HG03558 (cell line): ENCODE measurements around the gene NYNRIN.
"Not testable (repeated sequence)": the region's sequence is repeated elsewhere in the genome, so short reads cannot be mapped to it uniquely, and the experiment has no call there.

Experiments
- ATAC-seq: cut with Tn5 transposase; IDR thresholded peaks from one replicate; pipeline ENCODE4 v1.9.1; 2021; ENCODE audit warnings: moderate number of reproducible peaks; ENCODE audit not compliant: unreplicated experiment; ENCODE audit errors: extremely low read depth

The NYNRIN gene

GRCh38 chr14:24398653-24399446 is at the start of gene NYNRIN:
NYNRIN (plus strand) TSS chr14:24399003; CDS start chr14:24399247, 244 bp downstream.
- ATAC-seq, result no peak

DNA sequence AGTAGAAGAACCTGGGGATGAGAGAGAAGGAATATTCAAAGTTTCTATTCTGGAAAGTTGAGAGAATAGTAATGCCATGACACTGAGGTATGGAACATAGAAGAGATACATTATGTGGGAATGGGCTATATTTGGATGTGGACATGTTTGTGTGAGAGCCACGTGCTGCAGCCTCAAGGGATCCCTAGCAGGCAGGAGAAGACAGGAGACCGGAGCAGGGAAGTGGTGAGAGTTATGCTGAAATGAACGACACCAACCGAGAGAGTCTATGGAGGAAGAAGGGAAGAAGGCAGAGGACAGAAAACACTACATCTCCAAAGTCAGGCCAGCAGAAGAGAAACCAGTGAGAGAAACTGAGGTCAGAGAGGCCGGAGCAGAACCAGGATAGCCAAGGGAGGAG is 49.1 kb upstream of the NYNRIN start:
- ATAC-seq, result no peak

GRCh38 chr14:24351517-24351916 is 47.3 kb upstream of the NYNRIN start:
- no peak for ATAC-seq

GRCh38 chr14:24353559-24354481 is 45.0 kb upstream of the NYNRIN start:
- ATAC-seq, result no peak

GRCh38 chr14:24354482-24354825 is 44.3 kb upstream of the NYNRIN start:
- not testable (repeated sequence) for ATAC-seq

DNA sequence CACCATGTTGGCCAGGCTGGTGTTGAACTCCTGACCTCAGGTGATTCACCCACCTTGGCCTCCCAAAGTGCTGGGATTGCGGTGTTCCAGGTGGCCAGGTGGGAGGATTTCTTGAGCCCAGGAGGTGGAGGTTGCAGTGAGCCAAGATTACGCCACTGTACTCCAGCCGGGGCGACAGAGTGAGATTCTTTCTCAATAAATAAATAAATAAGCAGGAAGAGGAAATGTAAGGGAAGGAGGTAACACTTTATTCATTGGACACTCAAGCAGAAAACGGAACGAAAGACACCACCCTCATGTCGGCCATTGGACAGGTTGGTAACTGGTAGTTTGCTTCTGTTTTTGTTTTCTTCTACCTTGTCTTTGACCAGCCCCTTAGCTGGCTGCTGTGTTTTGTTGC is 43.8 kb upstream of the NYNRIN start:
- ATAC-seq, result no peak

DNA sequence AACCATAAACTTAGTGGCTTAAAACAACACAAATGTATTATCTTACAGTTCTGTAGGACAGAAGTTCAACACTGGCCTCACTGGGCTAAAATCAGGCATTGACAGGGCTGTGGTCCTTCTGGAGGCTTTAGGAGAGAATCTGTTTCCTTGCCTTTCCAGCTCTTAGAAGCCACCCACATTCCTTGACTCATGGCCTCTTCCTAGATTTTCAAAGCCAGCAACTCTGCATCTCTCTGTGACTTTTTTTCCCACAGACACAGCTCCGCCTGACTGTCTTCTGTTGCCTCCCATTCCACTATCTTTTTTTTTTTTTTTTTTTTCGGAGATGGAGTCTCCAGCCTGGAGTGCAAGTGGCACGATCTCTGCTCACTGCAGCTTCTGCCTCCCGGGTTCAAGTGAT is 42.6 kb upstream of the NYNRIN start:
- ATAC-seq, result no peak

DNA sequence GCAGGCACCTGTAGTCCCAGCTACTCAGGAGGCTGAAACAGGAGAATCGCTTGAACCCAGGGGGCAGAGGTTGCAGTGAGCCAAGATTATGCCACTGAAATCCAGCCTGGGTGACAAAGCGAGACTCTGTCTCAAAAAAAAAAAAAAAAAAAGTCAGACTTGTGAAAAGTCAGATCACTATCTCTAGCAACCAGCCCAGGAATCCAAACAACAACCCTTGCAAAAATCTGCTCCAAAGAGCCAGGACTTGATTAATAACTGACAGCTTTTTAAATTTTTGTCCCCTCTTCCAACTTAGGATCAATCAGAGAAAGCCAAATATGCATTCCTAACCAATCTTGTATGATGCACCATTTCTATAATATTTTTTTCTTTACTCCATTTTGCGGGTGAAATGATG is 38.5 kb upstream of the NYNRIN start:
- no peak for ATAC-seq

- no peak for ATAC-seq
These were observed 37.5 kb upstream of the NYNRIN start for GRCh38 chr14:24361326-24361725.

- ATAC-seq, result no peak
These were observed 36.4 kb upstream of the NYNRIN start for GRCh38 chr14:24362241-24362960.

GRCh38 chr14:24363401-24363800 is 35.4 kb upstream of the NYNRIN start:
- no peak for ATAC-seq

GRCh38 chr14:24364841-24365240 is 34.0 kb upstream of the NYNRIN start:
- no peak for ATAC-seq

DNA sequence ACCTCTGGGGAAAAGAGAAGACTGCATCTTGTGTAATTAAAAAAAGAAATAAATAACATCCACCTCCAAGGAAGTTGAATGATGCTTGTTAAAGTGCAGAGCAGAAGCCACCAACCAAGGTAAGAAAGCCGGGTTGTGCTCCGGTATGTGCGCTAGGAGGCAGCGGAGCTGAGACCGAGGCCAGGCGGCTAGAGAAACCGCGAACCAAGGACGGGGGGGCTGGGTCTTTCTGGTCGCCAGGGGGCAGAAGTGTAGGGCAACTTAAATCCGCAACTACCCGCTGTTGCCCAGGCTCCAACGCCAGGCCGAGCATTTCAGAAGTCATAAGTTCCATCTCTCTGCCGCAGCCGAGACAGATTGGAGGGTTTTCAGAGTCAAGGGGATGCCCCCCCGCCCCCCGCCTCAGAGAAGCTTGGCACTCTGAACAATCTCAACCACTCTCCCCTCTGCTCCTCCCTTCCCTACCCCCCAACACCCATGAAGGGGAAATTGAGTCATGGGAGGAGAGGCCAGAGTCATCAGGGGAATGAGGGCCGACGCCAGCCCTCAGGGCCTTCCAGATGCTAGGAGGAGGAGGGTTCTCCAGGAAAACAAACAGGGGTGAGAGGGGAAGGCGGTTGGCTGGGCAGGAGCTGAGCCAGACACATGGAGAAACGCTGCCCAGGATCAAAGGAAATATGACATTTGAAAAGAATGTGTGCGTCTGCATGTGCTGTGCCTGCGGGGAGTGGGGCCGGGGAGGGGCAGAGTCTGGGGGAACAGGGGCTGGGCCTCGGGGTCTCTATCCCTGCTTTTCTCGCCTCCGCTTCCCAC is 33.0 kb upstream of the NYNRIN start:
- no peak for ATAC-seq

- no peak for ATAC-seq
These were observed 32.4 kb upstream of the NYNRIN start for GRCh38 chr14:24366413-24366720.

DNA sequence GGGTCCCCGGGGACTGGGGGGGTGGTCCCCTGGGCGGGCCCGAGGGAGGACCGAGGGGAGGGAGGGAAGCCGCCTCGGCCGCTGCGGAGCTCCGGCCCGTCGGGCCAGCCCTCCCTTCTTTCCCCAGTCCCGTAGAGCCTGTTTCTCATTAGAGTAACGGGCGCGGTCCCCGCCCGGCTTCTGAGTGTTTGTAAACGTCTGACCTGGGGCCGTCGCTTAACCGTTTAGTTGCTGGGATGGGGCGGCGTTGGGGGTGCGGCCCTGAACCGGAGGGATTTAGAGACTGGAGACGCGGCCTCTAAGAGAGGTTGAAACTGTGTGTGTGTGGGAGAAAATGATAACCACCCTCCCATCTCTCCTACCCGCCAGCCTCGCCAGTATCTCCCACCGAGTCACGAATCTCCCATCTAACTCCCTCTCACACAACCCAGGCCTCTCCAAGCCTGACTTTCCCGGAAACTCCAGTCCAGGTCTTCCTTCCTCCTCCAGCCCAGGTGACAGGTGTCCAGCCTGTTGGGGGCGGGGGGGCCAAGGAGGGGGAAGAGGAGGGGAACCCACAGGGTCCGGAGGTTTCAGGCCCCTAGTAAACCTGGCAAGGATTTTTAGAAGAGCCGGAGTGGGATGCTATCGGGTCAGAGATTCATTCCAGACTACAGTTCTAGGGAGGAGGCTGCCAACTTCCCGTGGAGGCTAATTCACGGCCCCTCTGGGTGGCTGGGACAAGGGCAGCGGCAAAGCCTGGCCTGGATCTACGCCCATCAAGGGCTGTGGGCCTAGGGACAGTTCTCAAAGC is 31.9 kb upstream of the NYNRIN start:
- no peak for ATAC-seq

- ATAC-seq, result no peak
These were observed 31.1 kb upstream of the NYNRIN start, which contains the start of gene NFATC4 for GRCh38 chr14:24367514-24368211. NFATC4 (plus strand) TSS chr14:24368184; CDS start chr14:24368341, 157 bp downstream.

DNA sequence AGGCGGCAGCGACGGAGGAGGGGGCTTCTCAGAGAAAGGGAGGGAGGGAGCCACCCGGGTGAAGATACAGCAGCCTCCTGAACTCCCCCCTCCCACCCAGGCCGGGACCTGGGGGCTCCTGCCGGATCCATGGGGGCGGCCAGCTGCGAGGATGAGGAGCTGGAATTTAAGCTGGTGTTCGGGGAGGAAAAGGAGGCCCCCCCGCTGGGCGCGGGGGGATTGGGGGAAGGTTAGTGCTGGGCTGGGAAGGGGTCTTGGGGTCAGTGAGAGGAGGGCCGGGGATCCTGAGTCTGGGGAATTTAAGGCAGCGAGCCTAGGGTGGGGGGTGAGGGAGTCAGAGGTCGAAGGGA is 30.6 kb upstream of the NYNRIN start:
- ATAC-seq, result no peak

DNA sequence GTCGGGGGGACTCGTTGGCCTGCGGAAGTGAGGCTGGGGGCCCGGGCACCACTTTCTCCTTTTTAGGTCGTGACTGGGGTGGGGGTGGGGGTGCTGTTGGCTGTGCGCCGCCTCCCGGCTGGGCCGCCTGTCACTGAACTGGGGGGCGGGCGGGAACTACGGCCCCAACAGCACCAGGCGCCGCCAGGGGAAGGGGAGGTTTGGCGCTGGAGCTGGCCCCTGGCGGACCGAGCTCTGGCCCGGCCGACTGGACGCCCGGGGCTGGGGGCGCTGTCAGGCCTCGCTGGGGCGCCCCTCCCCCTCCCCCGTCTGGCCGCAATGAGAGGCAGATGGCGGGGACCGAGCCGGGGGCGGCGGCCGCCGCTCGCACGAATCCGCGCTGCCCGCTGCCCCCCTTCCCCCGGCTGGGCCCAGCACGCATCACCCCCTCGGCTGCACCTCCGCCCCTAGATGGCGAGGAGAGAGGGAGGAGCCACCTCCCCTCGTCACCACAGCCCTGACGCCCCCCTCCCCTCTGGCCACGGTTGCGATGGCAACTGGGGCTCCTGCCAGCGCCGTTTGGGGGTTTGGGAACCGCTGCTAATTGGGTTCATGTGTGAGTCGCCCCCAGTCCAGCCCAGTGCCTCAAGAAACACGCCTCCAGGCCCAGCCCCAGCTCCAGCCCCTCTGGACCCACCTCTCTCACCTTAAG is 30.1 kb upstream of the NYNRIN start:
- ATAC-seq, result no peak
